HepG2 (cell line): ENCODE results near the gene SNRNP200. TPM values are rescaled to one million over a fixed set of nuclear protein-coding genes. Genes with fewer than 3 reads are reported as not detected.

Source experiments
- CENPT ChIP-seq: sonication (generic); formaldehyde crosslinking; IDR thresholded peaks from 2 replicates; pipeline ENCODE4 v1.8.0; 2022; ENCODE audit warnings: low read depth, mild to moderate bottlenecking, moderate library complexity, missing genetic modification reagents
- DMAP1 ChIP-seq: IDR thresholded peaks from 2 replicates; pipeline ENCODE4 v1.6.1; 2016
- EED ChIP-seq: sonication (generic); formaldehyde crosslinking; IDR thresholded peaks from 2 replicates; pipeline ENCODE4 v1.5.0; 2020; ENCODE audit warnings: mild to moderate bottlenecking, missing genetic modification reagents
- KMT2B ChIP-seq: IDR thresholded peaks from 2 replicates; pipeline ENCODE4 v1.6.1; 2016; ENCODE audit warnings: missing genetic modification reagents, missing compliant biosample characterization
- MED1 ChIP-seq: sonication (generic); formaldehyde crosslinking; IDR thresholded peaks from 2 replicates; pipeline ENCODE4 v1.4.0; 2020; ENCODE audit warnings: missing genetic modification reagents
- PITX1 ChIP-seq: sonication (generic); formaldehyde crosslinking; IDR thresholded peaks from 2 replicates; pipeline ENCODE4 v1.5.1; 2020; ENCODE audit warnings: mild to moderate bottlenecking, missing genetic modification reagents
- SIX4 ChIP-seq: sonication (generic); formaldehyde crosslinking; IDR thresholded peaks from 2 replicates; pipeline ENCODE4 v1.4.0; 2020; ENCODE audit warnings: missing genetic modification reagents
- ZKSCAN5 ChIP-seq: sonication (generic); formaldehyde crosslinking; IDR thresholded peaks from 2 replicates; pipeline ENCODE4 v1.5.1; 2020; ENCODE audit warnings: mild to moderate bottlenecking, missing genetic modification reagents
- ZNF564 ChIP-seq: sonication (generic); formaldehyde crosslinking; IDR thresholded peaks from 2 replicates; pipeline ENCODE4 v1.8.1; 2023; ENCODE audit warnings: mild to moderate bottlenecking, missing genetic modification reagents
- polyA plus RNA-seq, 8 experiments: library from polyadenylated mRNA; depleted of rRNA in 3 of 8; stranded (reverse) in 7 of 8; unstranded in 1 of 8; fragments of >200 nt; fragmentation: Illumina TruSeq in 4 of 8; extraction: Trizol in 4 of 8; gene quantifications; 2 replicates each; pipeline versions ENCODE4 v1.2.1 to v1.2.3, GENCODE V29; 2011 to 2016; ENCODE audit warnings: low read depth in 4 of 8, missing spikeins in 1 of 8, mixed read lengths in 1 of 8; ENCODE audit not compliant: insufficient read depth in 1 of 8
- total RNA-seq, 5 experiments: library from RNA; depleted of rRNA; stranded (reverse); fragments of >200 nt; fragmentation: Illumina TruSeq; extraction: Trizol; gene quantifications; 2 replicates each; pipeline ENCODE4 v1.2.3, GENCODE V29; 2016; ENCODE audit warnings: low read depth in 1 of 5
- TF ChIP-seq, protein P1 (sequence below): sonication (generic); formaldehyde crosslinking; IDR thresholded peaks from 2 replicates; pipeline ENCODE4 v1.5.1; 2020; ENCODE audit warnings: mild to moderate bottlenecking, missing genetic modification reagents
- TF ChIP-seq, protein P2 (sequence below), 2 experiments: sonication (generic) in 1 of 2; formaldehyde crosslinking in 1 of 2; IDR thresholded peaks; 2 replicates each; pipeline versions ENCODE4 v1.4.0 to v1.6.1; 2018 to 2020; ENCODE audit warnings: missing genetic modification reagents in 2 of 2, borderline replicate concordance in 1 of 2, low read depth in 1 of 2, mild to moderate bottlenecking in 1 of 2, missing biosample characterization in 1 of 2
- TF ChIP-seq, protein P3 (sequence below): sonication (generic); IDR thresholded peaks from 2 replicates; pipeline ENCODE4 v1.6.1; 2016; ENCODE audit warnings: low read depth, borderline replicate concordance
- TF ChIP-seq, protein P4 (sequence below): sonication (generic); formaldehyde crosslinking; conservative IDR thresholded peaks from 2 replicates; pipeline ENCODE4 v1.4.0; 2020; ENCODE audit warnings: missing genetic modification reagents
- TF ChIP-seq, protein P5 (sequence below): sonication (generic); formaldehyde crosslinking; IDR thresholded peaks from 2 replicates; pipeline ENCODE4 v1.4.0; 2020; ENCODE audit warnings: missing genetic modification reagents
- TF ChIP-seq, protein P6 (sequence below): IDR thresholded peaks from 2 replicates; pipeline ENCODE4 v1.6.1; 2016; ENCODE audit warnings: missing compliant biosample characterization, missing genetic modification reagents, borderline replicate concordance

Gene SNRNP200
- total and polyA plus RNA-seq, 2 of the 13 experiments (the other 11 are each of a cell fraction or from before 2014, with no cell fraction given): 99.0 to 232 TPM

DNA sequence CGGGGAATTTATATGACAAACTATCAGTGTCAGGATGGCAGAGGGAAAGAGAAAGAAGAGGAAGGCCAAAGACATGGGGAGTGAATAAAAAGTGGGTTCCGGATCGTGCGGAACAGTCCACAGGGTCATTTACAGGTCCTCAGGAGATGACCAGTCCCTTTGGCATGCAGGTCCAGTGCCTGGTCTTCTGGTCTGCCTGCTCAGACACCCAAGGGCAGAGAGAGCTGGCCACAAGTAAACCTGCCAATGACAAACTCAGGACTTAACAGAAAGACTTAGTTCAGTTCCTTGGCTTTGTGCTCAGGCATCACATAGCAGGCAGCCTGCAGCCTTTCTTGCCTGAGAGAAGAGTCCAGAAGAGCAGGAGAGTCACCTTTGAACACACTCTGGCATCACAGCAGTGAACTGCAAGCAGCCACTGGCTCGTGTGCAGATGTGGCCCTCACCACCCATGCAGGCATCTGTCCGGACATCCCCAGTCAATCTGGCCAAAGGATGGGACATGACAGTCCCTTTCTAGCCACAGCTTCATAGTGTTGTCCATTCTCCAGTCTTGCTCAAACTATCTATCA lies 53.5 kb downstream of the SNRNP200 start (continued):
- TF ChIP-seq, protein P1, sequence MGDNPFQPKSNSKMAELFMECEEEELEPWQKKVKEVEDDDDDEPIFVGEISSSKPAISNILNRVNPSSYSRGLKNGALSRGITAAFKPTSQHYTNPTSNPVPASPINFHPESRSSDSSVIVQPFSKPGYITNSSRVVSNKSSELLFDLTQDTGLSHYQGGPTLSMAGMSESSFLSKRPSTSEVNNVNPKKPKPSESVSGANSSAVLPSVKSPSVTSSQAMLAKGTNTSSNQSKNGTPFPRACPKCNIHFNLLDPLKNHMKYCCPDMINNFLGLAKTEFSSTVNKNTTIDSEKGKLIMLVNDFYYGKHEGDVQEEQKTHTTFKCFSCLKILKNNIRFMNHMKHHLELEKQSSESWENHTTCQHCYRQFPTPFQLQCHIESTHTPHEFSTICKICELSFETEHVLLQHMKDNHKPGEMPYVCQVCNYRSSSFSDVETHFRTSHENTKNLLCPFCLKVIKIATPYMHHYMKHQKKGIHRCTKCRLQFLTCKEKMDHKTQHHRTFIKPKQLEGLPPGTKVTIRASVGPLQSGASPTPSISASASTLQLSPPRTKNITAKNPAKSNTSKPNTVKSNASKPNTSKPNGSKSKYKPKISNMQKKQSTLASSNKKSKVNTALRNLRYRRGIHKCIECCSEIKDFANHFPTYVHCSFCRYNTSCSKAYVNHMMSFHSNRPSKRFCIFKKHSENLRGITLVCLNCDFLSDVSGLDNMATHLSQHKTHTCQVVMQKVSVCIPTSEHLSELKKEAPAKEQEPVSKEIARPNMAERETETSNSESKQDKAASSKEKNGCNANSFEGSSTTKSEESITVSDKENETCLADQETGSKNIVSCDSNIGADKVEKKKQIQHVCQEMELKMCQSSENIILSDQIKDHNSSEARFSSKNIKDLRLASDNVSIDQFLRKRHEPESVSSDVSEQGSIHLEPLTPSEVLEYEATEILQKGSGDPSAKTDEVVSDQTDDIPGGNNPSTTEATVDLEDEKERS (CRISPR knock-in tag): 0 out of 2 replicates have a peak, but pooled peaks have one; percentile 55
- TF ChIP-seq EED (CRISPR knock-in tag) (0 out of 2 replicates have a peak, but pooled peaks have one; percentile 49), DMAP1 (no peak), PITX1 (CRISPR knock-in tag) (0 out of 2 replicates have a peak, but pooled peaks have one; percentile 43), CENPT (CRISPR knock-in tag) (no peak), ZNF564 (CRISPR knock-in tag) (no peak), KMT2B (CRISPR knock-in tag) (peak; percentile 65; the same call in 1 of the 2 replicates), SIX4 (CRISPR knock-in tag) (0 out of 2 replicates have a peak, but pooled peaks have one; percentile 28), MED1 (CRISPR knock-in tag) (peak; percentile 63), ZKSCAN5 (CRISPR knock-in tag) (no peak)
- TF ChIP-seq, protein P2, sequence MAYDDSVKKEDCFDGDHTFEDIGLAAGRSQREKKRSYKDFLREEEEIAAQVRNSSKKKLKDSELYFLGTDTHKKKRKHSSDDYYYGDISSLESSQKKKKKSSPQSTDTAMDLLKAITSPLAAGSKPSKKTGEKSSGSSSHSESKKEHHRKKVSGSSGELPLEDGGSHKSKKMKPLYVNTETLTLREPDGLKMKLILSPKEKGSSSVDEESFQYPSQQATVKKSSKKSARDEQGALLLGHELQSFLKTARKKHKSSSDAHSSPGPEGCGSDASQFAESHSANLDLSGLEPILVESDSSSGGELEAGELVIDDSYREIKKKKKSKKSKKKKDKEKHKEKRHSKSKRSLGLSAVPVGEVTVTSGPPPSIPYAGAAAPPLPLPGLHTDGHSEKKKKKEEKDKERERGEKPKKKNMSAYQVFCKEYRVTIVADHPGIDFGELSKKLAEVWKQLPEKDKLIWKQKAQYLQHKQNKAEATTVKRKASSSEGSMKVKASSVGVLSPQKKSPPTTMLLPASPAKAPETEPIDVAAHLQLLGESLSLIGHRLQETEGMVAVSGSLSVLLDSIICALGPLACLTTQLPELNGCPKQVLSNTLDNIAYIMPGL (CRISPR knock-in tag; IDR thresholded peaks at IDR 0.05; ENCODE audit: borderline replicate concordance in 1 of 2, low read depth in 1 of 2): peak in 1 of 2 experiments; percentile 65; a peak in 1 of 4 replicates
- TF ChIP-seq, protein P3, sequence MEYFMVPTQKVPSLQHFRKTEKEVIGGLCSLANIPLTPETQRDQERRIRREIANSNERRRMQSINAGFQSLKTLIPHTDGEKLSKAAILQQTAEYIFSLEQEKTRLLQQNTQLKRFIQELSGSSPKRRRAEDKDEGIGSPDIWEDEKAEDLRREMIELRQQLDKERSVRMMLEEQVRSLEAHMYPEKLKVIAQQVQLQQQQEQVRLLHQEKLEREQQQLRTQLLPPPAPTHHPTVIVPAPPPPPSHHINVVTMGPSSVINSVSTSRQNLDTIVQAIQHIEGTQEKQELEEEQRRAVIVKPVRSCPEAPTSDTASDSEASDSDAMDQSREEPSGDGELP: peak; percentile 29; the same call in 1 of the 2 replicates
- TF ChIP-seq, protein P4, sequence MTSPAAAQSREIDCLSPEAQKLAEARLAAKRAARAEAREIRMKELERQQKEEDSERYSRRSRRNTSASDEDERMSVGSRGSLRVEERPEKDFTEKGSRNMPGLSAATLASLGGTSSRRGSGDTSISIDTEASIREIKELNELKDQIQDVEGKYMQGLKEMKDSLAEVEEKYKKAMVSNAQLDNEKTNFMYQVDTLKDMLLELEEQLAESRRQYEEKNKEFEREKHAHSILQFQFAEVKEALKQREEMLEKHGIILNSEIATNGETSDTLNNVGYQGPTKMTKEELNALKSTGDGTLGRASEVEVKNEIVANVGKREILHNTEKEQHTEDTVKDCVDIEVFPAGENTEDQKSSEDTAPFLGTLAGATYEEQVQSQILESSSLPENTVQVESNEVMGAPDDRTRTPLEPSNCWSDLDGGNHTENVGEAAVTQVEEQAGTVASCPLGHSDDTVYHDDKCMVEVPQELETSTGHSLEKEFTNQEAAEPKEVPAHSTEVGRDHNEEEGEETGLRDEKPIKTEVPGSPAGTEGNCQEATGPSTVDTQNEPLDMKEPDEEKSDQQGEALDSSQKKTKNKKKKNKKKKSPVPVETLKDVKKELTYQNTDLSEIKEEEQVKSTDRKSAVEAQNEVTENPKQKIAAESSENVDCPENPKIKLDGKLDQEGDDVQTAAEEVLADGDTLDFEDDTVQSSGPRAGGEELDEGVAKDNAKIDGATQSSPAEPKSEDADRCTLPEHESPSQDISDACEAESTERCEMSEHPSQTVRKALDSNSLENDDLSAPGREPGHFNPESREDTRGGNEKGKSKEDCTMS (CRISPR knock-in tag): no peak
- TF ChIP-seq, protein P5, sequence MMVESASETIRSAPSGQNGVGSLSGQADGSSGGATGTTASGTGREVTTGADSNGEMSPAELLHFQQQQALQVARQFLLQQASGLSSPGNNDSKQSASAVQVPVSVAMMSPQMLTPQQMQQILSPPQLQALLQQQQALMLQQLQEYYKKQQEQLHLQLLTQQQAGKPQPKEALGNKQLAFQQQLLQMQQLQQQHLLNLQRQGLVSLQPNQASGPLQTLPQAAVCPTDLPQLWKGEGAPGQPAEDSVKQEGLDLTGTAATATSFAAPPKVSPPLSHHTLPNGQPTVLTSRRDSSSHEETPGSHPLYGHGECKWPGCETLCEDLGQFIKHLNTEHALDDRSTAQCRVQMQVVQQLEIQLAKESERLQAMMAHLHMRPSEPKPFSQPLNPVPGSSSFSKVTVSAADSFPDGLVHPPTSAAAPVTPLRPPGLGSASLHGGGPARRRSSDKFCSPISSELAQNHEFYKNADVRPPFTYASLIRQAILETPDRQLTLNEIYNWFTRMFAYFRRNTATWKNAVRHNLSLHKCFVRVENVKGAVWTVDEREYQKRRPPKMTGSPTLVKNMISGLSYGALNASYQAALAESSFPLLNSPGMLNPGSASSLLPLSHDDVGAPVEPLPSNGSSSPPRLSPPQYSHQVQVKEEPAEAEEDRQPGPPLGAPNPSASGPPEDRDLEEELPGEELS (CRISPR knock-in tag): peak; percentile 30; the same call in 1 of the 2 replicates
- TF ChIP-seq, protein P6, sequence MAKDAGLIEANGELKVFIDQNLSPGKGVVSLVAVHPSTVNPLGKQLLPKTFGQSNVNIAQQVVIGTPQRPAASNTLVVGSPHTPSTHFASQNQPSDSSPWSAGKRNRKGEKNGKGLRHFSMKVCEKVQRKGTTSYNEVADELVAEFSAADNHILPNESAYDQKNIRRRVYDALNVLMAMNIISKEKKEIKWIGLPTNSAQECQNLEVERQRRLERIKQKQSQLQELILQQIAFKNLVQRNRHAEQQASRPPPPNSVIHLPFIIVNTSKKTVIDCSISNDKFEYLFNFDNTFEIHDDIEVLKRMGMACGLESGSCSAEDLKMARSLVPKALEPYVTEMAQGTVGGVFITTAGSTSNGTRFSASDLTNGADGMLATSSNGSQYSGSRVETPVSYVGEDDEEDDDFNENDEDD (CRISPR knock-in tag): no peak
